Stomach (tissue), 9 donors: ENCODE data around the gene SAP25. TPM values are rescaled to one million over a fixed set of nuclear protein-coding genes. Genes with fewer than 3 reads are reported as not detected.
A peak's percentile ranks its signal among the peaks of the same experiment; 100 is the strongest.

Experiments
- DNase-seq, 2 donors: peaks; one replicate each; pipeline versions ENCODE4 v3.0.0 to v3.0.0-alpha.2; 2013 to 2019
- H3K27ac ChIP-seq, 5 donors: fragments of 200-600 bp in 4 of 5; sonication (generic) in 4 of 5; one replicate each; pipeline ENCODE4 v1.5.1; 2013 to 2019; ENCODE audit warnings: mild to moderate bottlenecking in 1 of 5, moderate library complexity in 1 of 5
- H3K27me3 ChIP-seq, 3 donors: fragments of 200-600 bp; sonication (generic); one replicate each; pipeline ENCODE4 v1.5.1; 2017 to 2019; ENCODE audit warnings: mixed run types in 1 of 3
- H3K36me3 ChIP-seq, 4 donors: fragments of 200-600 bp; sonication (generic); 1 replicate in 3 of 4; 2 replicates in 1 of 4; pipeline ENCODE4 v1.5.1; 2016 to 2019
- H3K4me1 ChIP-seq, 4 donors: fragments of 200-600 bp; sonication (generic); one replicate each; pipeline ENCODE4 v1.5.1; 2016 to 2019
- H3K4me3 ChIP-seq, 4 donors: fragments of 200-600 bp; sonication (generic) in 3 of 4; one replicate each; pipeline ENCODE4 v1.5.1; 2016 to 2019; ENCODE audit warnings: mild to moderate bottlenecking in 1 of 4
- H3K9me3 ChIP-seq, 4 donors: fragments of 200-600 bp; sonication (generic); one replicate each; pipeline ENCODE4 v1.5.1; 2016 to 2019
- EP300 ChIP-seq: sonication (generic); formaldehyde crosslinking; IDR thresholded peaks from one replicate; pipeline ENCODE4 v1.6.1; 2017; ENCODE audit warnings: antibody characterized with exemption
- POLR2A ChIP-seq, 4 donors: fragments of 450-650 bp; IDR thresholded peaks; one replicate each; pipeline ENCODE4 v1.6.1; 2016; ENCODE audit warnings: antibody characterized with exemption in 4 of 4, control low read depth in 2 of 4, mild to moderate bottlenecking in 1 of 4, moderate library complexity in 1 of 4
- POLR2AphosphoS5 ChIP-seq, 3 donors: sonication (generic); formaldehyde crosslinking; IDR thresholded peaks; one replicate each; pipeline ENCODE4 v1.6.1; 2016; ENCODE audit warnings: antibody characterized with exemption in 3 of 3
- WGBS, 5 donors: extraction: QIAGEN DNeasy Blood & Tissue Kit in 3 of 5; methylation state at CpG; one replicate each; pipeline versions ENCODE4 v1.1.5 to v1.1.7; 2013 to 2018; 5-methylcytosine and 5-hydroxymethylcytosine counted together
- intact Hi-C: fragments of 100-400 bp; cut with DNase I; formaldehyde crosslinking; loops from one replicate; pipeline ENCODE4 v1.15.1; 2023; ENCODE audit warnings: low total_unique reads
- polyA plus RNA-seq, 3 donors: library from polyadenylated mRNA; stranded (reverse); fragments of 200-250 nt; gene quantifications; one replicate each; pipeline ENCODE4 v1.2.3, GENCODE V29; 2013
- total RNA-seq, 5 donors: library from RNA; depleted of rRNA; stranded (reverse); fragments of >200 nt; gene quantifications; one replicate each; pipeline versions ENCODE4 v1.1.0 to v1.2.3, GENCODE V29; 2014 to 2016
- TF ChIP-seq, protein P1 (sequence below), 7 experiments: fragments of 450-650 bp in 4 of 7; fragments of 200-600 bp in 3 of 7; sonication (generic) in 3 of 7; IDR thresholded peaks; one replicate each; pipeline ENCODE4 v1.5.1; 2016 to 2019; ENCODE audit warnings: antibody characterized with exemption in 7 of 7, control low read depth in 2 of 7, mild to moderate bottlenecking in 1 of 7
- donor health status: healthy with polysubstance abuse.
- donor health status: Bipolar disorder and iron deficiency.
- donor health status: healthy.

Gene SAP25
- total and polyA plus RNA-seq, 8 donors, result 0.92 to 4.7 (median 1.8) TPM; not detected in 3

DNA sequence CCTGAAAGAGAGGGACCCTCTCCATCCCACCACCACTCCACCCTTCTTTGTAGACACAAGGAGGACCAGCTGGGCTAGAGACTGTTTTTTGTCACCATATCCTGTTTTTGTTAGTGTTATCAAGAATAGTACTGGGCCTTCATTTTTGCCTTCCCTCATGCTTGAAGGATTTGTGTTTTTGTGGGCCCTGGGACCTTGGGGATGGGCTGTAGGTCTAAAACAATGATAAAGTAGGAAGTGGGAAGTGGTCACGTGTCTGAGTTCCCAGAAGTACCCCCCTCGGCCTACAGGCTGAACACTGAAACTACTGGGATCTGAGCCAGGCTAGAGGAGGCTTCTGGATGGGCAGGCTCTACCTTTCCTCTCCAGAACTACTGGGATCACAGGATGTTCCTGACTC lies 25.8 kb downstream of the SAP25 start:
- no peaks in the 10 kb centered on the region for H3K27me3 ChIP-seq
- peak in 1 of 2 donors; percentile 64 for DNase-seq
- no peaks in the 10 kb centered on the region for H3K9me3 ChIP-seq
- WGBS, 5 donors, result 18 to 33% (median 30%) methylated on average over 2 of the region's 2 CpGs
- peak overlapping the region; percentile 78 to 94 (median 89) for H3K27ac ChIP-seq
- H3K4me3 ChIP-seq, result no peak overlapping the region
- TF ChIP-seq POLR2A (IDR thresholded peaks at IDR 0.05) (no peak), POLR2AphosphoS5 (IDR thresholded peaks at IDR 0.05) (peak in 1 of 3 donors; percentile 15)
- intact Hi-C loops, result no loop called here
- peaks cover 17 to 42% (median 38%) of the 10 kb centered on the region in 4 donors for H3K36me3 ChIP-seq
- H3K4me1 ChIP-seq, result peaks cover 63 to 71% (median 69%) of the 10 kb centered on the region in 4 donors

DNA sequence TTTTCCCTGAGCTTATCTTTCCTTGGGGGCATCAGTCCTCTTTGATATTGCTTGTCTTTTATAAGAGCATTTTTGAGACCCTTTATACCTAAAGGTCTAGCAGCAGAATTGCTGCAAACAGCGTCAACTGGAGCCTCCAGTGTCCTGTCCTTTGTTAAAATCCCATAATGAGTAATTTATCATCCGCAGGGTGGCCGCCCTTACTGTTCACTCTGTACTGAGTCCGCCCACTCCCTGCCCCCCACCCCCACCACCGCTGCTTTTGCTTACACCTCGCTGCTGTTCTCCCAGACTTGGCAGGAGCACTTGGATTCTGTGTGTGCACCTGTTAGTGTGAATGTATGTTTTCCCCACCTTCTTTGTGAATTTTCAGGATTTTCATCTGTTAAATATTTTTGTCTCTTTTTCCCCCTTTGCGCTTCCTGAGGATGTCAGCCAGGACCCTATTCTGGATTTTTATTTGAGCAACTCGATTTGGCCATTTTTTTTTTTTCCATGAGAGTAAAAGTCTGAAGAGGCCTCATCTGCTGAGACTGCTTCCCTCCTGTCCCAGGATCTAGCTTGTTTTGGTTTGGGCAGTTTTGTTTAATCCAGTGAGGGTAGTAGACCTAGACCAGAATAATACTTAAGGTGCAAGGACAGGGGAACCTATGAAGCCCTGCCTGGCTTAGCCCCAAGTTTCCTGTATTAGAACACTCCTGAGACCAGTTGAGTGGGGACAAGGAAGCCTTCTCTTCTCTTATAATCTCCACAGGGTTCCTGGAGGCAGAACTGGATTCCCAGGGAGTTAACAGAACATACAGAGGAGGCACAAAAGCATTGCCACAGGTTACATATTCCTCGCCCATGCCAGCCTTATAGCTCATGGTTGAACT lies 26.5 kb downstream of the SAP25 start:
- intact Hi-C loops, result no loop called here
- peak overlapping the region; percentile 88 to 94 (median 90) for H3K27ac ChIP-seq
- peaks cover 12 to 35% (median 31%) of the 10 kb centered on the region in 4 donors for H3K36me3 ChIP-seq
- no peaks in the 10 kb centered on the region for H3K9me3 ChIP-seq
- H3K4me3 ChIP-seq, result peak overlapping the region in 1 of 4 donors; percentile 30
- H3K27me3 ChIP-seq, result no peaks in the 10 kb centered on the region
- no peak for TF ChIP-seq EP300
- TF ChIP-seq, protein P1, sequence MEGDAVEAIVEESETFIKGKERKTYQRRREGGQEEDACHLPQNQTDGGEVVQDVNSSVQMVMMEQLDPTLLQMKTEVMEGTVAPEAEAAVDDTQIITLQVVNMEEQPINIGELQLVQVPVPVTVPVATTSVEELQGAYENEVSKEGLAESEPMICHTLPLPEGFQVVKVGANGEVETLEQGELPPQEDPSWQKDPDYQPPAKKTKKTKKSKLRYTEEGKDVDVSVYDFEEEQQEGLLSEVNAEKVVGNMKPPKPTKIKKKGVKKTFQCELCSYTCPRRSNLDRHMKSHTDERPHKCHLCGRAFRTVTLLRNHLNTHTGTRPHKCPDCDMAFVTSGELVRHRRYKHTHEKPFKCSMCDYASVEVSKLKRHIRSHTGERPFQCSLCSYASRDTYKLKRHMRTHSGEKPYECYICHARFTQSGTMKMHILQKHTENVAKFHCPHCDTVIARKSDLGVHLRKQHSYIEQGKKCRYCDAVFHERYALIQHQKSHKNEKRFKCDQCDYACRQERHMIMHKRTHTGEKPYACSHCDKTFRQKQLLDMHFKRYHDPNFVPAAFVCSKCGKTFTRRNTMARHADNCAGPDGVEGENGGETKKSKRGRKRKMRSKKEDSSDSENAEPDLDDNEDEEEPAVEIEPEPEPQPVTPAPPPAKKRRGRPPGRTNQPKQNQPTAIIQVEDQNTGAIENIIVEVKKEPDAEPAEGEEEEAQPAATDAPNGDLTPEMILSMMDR (IDR thresholded peaks at IDR 0.05), result no peak
- no peak for TF ChIP-seq POLR2AphosphoS5 (IDR thresholded peaks at IDR 0.05)
- no peak for TF ChIP-seq POLR2A (IDR thresholded peaks at IDR 0.05)
- 32 to 40% (median 33%) methylated on average over 9 of the region's 9 CpGs for WGBS, 5 donors
- peaks cover 70 to 78% (median 76%) of the 10 kb centered on the region in 4 donors for H3K4me1 ChIP-seq
- DNase-seq, result peak in 1 of 2 donors; percentile 65

- DNase-seq, result peak; percentile 38 to 75
- peaks cover 77 to 86% (median 84%) of the 10 kb centered on the region in 4 donors for H3K4me1 ChIP-seq
- H3K9me3 ChIP-seq, result no peaks in the 10 kb centered on the region
- H3K27me3 ChIP-seq, result no peaks in the 10 kb centered on the region
- H3K27ac ChIP-seq, result peak overlapping the region; percentile 88 to 94 (median 90)
- H3K36me3 ChIP-seq, result peaks cover 6 to 27% (median 23%) of the 10 kb centered on the region in 4 donors
- peak overlapping the region in 1 of 4 donors; percentile 30 for H3K4me3 ChIP-seq
- 15 to 26% (median 23%) methylated on average over 10 of the region's 10 CpGs for whole genome bisulfite sequencing, 5 donors
- intact Hi-C loops, result no loop called here
- peak in 2 of 3 donors; percentile 64 to 74 for TF ChIP-seq POLR2AphosphoS5 (IDR thresholded peaks at IDR 0.05)
- TF ChIP-seq EP300, result no peak
- TF ChIP-seq, protein P1 (IDR thresholded peaks at IDR 0.05), result no peak
- TF ChIP-seq POLR2A (IDR thresholded peaks at IDR 0.05), result no peak
Observed at GRCh38 chr7:100546129-100546925, 27.4 kb downstream of the SAP25 start.

- H3K27ac ChIP-seq, result peak overlapping the region; percentile 88 to 94 (median 90)
- H3K36me3 ChIP-seq, result peaks cover 4 to 19% (median 15%) of the 10 kb centered on the region in 4 donors
- no peaks in the 10 kb centered on the region for H3K9me3 ChIP-seq
- TF ChIP-seq POLR2AphosphoS5 (IDR thresholded peaks at IDR 0.05) (peak in 2 of 3 donors; percentile 39 to 67), POLR2A (IDR thresholded peaks at IDR 0.05) (no peak), EP300 (no peak)
- TF ChIP-seq, protein P1 (IDR thresholded peaks at IDR 0.05), result no peak
- H3K4me3 ChIP-seq, result no peak overlapping the region
- peaks cover 81 to 94% (median 92%) of the 10 kb centered on the region in 4 donors for H3K4me1 ChIP-seq
- peak in 1 of 2 donors; percentile 81 for DNase-seq
- intact Hi-C loops, result no loop called here
- no peaks in the 10 kb centered on the region for H3K27me3 ChIP-seq
- WGBS, 5 donors, result 11 to 23% (median 16%) methylated on average over 3 of the region's 3 CpGs
Observed at GRCh38 chr7:100545360-100546128, 28.2 kb downstream of the SAP25 start.
